GM19193 (cell line): ENCODE measurements around the gene TGFBR3L.
A peak's percentile ranks its signal among the peaks of the same experiment; 100 is the strongest.

Source experiments
- POLR2A ChIP-seq: IDR thresholded peaks from 4 replicates; pipeline ENCODE4 v1.6.1; 2011; ENCODE audit not compliant: insufficient read depth, insufficient read length; ENCODE audit errors: extremely low read depth

Gene TGFBR3L

DNA sequence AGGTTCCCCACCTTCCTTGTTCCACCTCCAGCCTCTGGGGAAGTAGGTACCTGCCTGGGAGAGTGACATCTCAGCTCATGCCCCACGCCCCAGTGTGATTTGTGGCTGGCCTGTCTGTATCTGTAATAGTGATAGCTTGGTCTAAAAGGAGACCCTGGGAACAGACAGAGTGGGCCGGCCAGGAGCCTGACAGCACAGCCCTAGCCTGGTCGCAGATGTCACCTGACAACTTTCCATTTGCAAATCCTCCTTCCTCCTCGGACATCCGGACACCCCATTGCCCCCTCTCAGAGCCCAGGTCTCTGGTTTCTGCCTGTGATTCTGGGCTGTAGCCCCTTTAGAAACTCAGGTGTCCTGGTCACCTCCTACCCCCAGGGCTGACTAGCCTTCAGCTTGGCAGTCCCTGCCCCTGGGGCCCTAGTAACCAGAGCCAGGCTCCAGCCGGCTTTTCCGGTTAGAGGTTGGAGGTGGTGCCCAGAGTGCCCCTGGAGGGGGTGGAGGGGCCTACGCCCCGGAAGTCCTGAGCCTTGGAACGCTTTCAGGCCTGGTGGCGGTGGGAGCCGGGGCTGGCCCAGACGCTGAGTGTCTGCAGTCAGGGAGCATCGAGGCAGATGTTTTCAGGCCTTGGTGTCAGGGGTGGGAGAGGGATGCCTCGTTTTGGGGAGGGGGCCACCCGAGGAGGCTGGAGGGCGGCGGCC, 19.9 kb upstream of the TGFBR3L start:
- TF ChIP-seq POLR2A, result no peak

DNA sequence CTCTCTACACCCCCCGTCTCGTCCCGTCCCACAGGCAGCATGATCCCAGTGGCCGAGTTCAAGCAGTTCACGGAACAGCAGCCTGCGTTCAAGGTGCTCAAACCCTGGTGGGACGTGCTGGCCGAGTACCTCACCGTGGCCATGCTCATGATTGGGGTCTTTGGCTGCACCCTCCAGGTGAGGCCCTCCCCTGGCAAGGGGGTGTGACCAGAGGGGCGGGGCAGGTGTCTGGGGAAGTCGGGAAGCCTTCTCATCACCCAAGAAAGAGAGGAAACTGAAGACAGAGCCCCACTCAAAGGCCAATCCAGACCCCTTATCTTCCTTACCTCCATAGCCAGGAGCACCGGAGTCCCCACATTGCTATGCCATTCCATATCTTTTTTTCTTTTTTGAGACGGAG, 19.1 kb upstream of the TGFBR3L start:
- TF ChIP-seq POLR2A, result no peak

DNA sequence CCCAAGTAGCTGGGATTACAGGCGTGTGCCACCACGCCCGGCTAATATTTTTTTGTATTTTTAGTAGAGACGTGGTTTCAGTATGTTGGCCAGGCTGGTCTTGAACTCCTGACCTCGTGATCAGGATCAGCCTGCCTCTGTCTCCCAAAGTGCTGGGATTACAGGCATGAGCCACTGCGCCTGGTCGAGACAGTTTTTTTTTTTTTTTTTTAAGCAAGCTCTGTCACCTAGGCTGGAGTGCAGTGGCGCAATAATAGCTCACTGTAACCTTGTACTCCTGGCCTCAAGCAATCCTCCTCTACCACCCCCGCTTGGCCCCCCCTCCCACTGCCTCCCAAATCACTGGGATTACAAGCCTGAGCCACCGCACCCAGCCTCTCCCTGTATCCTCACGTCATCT, 17.3 kb upstream of the TGFBR3L start:
- TF ChIP-seq POLR2A, result no peak

DNA sequence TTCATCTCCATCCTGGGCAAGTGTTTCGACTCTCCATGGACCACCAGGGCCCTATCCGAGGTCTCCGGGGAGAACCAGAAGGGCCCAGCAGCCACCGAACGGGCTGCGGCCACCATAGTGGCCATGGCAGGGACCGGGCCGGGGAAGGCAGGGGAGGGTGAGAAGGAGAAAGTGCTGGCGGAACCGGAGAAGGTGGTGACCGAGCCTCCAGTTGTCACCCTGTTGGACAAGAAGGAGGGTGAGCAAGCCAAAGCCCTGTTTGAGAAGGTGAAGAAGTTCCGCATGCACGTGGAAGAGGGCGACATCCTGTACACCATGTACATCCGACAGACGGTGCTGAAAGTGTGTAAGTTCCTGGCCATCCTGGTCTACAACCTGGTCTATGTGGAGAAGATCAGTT, 15.7 kb upstream of the TGFBR3L start:
- no peak for TF ChIP-seq POLR2A

DNA sequence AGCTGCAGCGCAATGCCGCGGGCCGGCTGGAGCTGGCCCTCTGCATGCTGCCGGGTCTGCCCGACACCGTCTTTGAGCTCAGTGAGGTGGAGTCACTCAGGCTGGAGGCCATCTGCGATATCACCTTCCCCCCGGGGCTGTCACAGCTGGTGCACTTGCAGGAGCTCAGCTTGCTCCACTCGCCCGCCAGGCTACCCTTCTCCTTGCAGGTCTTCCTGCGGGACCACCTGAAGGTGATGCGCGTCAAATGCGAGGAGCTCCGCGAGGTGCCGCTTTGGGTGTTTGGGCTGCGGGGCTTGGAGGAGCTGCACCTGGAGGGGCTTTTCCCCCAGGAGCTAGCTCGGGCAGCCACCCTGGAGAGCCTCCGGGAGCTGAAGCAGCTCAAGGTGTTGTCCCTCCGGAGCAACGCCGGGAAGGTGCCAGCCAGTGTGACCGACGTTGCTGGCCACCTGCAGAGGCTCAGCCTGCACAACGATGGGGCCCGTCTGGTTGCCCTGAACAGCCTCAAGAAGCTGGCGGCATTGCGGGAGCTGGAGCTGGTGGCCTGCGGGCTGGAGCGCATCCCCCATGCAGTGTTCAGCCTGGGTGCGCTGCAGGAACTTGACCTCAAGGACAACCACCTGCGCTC, 14.8 kb upstream of the TGFBR3L start:
- TF ChIP-seq POLR2A, result no peak

DNA sequence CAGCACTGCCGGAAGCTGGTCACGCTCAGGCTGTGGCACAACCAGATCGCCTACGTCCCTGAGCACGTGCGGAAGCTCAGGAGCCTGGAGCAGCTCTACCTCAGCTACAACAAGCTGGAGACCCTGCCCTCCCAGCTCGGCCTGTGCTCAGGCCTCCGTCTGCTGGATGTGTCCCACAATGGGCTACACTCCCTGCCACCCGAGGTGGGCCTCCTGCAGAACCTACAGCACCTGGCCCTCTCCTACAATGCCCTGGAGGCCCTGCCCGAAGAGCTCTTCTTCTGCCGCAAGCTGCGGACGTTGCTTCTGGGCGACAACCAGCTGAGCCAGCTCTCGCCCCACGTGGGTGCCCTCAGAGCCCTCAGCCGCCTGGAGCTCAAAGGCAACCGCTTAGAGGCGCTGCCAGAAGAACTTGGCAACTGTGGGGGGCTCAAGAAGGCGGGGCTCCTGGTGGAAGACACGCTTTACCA, 14.2 kb upstream of the TGFBR3L start:
- no peak for TF ChIP-seq POLR2A

DNA sequence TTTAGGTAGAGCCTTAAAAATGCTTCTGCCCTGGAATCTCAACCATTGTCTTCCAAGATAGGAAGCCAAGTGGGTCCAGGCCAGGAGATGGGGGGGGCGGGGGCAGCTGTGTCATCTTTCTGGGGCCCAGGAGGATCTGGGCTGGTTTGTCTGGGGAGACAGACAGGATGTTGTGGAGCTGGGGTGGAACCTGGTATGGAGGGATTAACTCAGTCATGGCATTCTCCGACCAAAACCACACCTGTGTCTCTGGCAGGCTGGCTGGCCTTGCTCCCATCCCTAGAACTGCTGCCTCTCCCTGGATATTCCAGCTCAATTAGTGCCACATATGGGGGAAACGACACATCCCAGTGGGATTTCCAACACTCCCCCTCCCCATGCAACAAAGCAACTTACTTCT, 13.7 kb upstream of the TGFBR3L start:
- no peak for TF ChIP-seq POLR2A

DNA sequence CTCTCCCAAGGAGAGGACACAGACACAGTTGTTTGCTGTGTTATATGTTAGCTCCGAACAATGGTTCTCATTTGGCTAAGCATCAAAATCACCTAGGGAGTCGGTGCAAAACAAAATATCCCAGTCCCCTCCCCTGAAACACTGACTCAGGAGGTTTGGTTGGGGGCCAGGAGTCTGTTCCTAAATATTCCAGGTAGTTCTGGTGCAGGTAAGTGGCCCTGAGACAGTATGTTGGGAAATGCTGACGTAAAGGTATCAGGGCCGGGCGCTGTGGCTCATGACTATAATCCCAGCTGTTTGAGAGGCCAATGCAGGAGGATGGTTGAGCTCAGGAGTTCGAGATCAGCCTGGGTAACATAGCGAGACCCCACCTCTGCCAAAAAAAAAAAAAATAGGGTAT, 13.3 kb upstream of the TGFBR3L start:
- TF ChIP-seq POLR2A, result no peak

DNA sequence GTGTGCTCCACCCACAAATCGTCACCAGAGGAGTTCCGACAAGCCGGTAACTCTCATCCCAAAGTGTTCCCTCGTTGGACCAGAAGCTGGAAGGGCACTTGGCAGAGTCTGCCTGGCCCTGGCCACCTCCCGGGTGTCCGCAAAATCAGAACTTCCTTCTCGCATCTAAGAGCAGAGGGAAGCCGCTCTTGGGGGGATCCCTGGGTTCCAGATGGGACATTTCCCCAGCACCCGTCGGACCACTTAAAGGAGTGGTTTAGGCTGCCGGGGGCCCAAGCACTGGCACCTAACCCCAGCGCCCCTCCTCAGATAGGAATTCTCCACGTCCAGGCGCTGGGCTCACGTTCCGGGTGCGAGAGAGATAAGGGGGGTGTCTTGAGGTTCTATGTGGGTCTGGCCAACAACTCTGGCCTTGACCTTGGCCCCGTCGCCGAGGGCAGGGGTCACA, 11.8 kb upstream of the TGFBR3L start:
- no peak for TF ChIP-seq POLR2A

DNA sequence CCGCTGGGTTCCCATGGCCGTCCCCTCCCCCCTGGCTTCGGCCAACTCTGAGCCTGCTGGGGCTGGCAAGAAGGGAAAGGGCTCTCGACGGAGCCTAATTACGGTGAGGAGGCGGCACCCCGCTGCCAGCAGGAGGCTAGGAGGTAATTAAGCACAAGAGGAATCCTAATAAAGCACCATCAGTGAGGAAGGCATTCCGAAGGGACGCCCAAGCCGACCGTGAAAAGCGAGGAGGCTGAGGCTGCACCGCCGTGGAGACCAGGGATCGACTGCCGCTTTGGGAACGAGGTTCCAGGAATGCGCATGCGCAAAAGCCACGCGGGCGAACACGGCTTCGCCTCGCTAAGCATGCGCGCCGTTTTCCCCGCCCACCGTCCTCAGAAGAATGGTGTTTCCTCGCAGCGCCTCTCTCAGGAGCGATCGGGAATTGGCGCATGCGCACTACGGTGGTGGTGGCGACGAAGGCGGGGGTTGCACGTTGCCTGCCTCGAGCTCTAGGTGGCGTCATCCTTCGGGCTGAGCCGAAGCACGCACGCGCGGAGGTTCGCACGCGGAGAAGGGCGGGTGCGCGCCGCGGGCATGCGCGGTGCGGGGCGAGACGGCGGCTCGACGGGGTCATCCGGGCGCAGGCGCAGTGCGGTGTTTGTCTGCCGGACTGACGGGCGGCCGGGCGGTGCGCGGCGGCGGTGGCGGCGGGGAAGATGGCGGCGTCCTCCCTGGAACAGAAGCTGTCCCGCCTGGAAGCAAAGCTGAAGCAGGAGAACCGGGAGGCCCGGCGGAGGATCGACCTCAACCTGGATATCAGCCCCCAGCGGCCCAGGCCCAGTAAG, 11.2 kb upstream of the TGFBR3L start, which contains the start of gene MAP2K7:
Gene MAP2K7, plus strand, starts transcription at position 634 of the 830 bp plus-strand sequence. Its CDS starts 68 bp downstream, at position 702.
- TF ChIP-seq POLR2A, result peak; percentile 75

DNA sequence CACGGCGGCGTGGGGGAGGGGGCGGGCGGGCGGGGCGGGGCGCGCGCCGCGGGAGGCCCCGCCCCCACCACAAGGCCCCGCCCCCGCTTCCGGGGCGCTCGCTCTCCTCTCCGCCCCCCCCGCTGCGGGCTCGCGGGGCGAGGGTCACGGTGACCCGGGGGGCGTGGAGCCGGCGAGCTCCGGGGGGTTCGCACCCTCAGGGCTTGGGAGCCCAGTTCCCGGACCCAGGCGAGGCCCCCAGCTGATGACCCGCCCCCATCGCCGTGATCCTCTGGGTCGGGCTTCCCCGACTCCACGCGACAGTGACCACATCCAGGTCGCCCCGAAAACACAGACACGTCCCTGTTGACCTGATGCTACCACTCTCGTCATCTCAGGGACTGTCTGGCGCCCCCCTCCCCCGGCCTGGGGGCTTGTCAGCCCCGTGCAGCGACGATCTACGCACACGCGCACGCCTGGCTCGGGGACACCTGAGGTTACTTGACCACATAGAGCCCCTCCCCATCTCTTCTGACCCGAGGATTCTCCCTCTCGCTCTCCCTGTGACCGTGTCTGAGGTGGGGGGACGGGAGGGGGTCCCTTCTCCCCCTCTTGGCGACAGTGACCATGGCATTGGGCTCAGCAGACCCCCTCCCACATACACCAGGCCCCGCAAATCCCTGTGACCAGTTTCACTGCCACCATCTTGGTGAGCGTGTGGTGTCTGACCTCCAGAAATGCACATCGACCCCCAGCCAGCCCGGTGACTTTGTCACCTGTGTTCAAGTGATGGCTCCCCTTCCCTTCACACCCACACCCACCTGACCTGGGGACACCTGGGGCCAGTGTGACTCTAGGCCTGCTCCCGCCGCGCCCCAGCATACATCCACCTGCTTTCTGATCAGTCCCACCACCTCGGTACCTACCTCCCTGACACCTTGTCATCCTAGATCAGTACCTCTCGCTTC, 10.3 kb upstream of the TGFBR3L start:
- no peak for TF ChIP-seq POLR2A

DNA sequence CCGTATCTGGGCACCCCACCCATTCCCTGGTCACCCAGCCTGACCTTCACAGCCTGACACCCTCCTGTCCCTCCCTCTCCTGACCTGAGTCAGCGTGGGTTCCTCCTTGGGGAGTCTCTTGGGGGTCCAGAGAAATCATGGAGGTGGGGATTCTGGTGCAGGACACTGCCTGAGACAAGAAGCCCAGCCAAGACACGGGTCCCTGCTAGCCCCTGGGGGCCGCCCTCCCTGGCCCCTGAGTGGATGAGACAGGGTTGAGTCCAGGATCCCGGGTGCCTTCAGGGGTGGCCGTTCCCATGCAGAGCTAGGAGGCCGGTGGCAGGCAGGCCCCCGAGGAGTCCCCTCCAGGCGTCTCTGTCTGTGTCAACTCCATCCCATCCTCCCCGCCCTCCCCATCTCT, 9.4 kb upstream of the TGFBR3L start:
- TF ChIP-seq POLR2A, result no peak

DNA sequence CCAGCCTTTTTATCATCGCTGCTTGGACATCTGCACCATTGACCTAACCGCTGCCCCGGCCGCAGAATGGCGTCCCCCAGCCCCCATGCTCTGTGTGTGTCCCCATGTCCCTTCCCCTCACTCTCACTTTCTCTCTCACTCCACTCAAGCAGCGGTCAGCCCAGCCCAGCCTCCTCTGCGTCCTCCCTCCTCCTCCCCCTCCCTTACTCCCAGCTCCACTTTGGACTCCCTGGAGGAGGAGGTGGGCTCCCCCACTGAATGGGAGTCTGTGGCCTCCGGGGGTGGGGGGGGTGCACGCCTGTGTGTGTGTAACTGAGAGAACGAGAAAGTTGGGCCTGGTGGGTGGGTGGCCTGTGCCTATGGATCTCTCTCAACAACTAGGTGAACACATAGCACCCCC, 8.8 kb upstream of the TGFBR3L start:
- no peak for TF ChIP-seq POLR2A

DNA sequence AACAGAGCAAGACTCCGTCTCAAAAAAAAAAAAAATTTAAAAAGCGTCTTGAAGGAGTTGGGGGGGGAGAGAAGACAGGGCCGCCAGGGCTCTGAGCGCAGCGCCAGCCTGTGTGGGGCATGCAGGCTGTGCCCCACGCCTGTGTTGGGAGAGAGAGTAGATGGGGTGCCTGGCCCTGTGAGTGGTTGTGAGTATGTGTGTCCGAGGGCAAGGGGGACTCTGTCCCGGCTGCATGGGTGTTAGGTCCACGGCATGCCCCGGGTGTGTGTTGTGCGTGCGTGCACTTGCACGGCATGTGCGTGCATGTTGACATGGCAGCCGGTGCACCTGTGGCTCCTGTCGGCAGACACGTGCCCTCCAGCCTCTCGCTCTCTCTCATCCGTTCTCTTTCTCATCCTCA, 7.5 kb upstream of the TGFBR3L start:
- no peak for TF ChIP-seq POLR2A
